K562 (cell line): ENCODE results near the gene ADD2. TPM values are rescaled to one million over a fixed set of nuclear protein-coding genes. Genes with fewer than 3 reads are reported as not detected.

ENCODE experiments used
- ATAC-seq: fragments of 200-7000 bp; cut with Tn5 transposase; 3 replicates; pipeline ENCODE4 v1.9.1; 2020; ENCODE audit warnings: moderate library complexity
- BruUV-seq: library from RNA; stranded (reverse); fragments of 400-500 nt; replicated peaks from 2 replicates; lab custom pipeline; 2021; lab: Mats Ljungman, UMichigan
- CTCF ChIA-PET: fragments of 300-600 bp; formaldehyde crosslinking; extraction: SDS; loops from one replicate; lab custom pipeline; 2021; ENCODE audit warnings: low intra/inter-chr PET ratio; lab: Yijun Ruan, JAX
- POLR2A ChIA-PET: fragments of 300-600, 350-650 bp; sonication (Branson Sonifier 250); formaldehyde crosslinking; extraction: SDS; loops from one replicate; lab custom pipeline; 2021; ENCODE audit warnings: antibody characterized with exemption, inconsistent platforms; lab: Yijun Ruan, JAX
- DNase-seq, 4 experiments: peaks; one replicate each; pipeline versions ENCODE4 v3.0.0 to v3.0.0-alpha.2; 2011 to 2018; ENCODE audit warnings: low spot score in 3 of 4, mixed read lengths in 3 of 4; ENCODE audit errors: extremely low read depth in 1 of 4
- FAIRE-seq: peaks from 2 replicates; lab custom pipeline; 2011; peaks lifted over from hg19 to GRCh38; lab: Jason Lieb, UNC
- H2AFZ ChIP-seq: 2 replicates; pipeline ENCODE4 v1.6.0; 2011; ENCODE audit warnings: low read depth, low read length, control low read depth, inconsistent platforms
- H3K27ac ChIP-seq: fragments of 200-600 bp; 3 replicates; pipeline ENCODE4 v1.8.0; 2011; ENCODE audit warnings: low read depth, mild to moderate bottlenecking, control low read depth, inconsistent platforms, low read length, moderate library complexity, mixed read lengths; ENCODE audit errors: extremely low read depth
- H3K27me3 ChIP-seq, 2 experiments: fragments of 300-600 bp in 1 of 2; 2 replicates in 1 of 2; 3 replicates in 1 of 2; pipeline versions ENCODE4 v1.6.0 to v1.8.0; 2011; ENCODE audit warnings: inconsistent platforms in 2 of 2, low read length in 2 of 2, mild to moderate bottlenecking in 1 of 2, mixed read lengths in 1 of 2, moderate library complexity in 1 of 2; ENCODE audit not compliant: control insufficient read depth in 2 of 2, insufficient read depth in 2 of 2
- H3K36me3 ChIP-seq: fragments of 300-600 bp; 3 replicates; pipeline ENCODE4 v1.8.0; 2011; ENCODE audit warnings: mild to moderate bottlenecking, low read length, inconsistent platforms; ENCODE audit not compliant: control insufficient read depth, insufficient read depth
- H3K4me1 ChIP-seq, 2 experiments: fragments of 200-600 bp in 1 of 2; replicated peaks in 1 of 2; 2 replicates in 1 of 2; 3 replicates in 1 of 2; pipeline versions ENCODE4 v1.5.1 to v1.8.0; 2011; ENCODE audit warnings: inconsistent platforms in 2 of 2, low read length in 2 of 2, mild to moderate bottlenecking in 1 of 2, mixed read lengths in 1 of 2, moderate library complexity in 1 of 2; ENCODE audit not compliant: control insufficient read depth in 2 of 2, insufficient read depth in 2 of 2
- H3K4me2 ChIP-seq: 2 replicates; pipeline ENCODE4 v1.6.1; 2011; ENCODE audit warnings: low read length, control low read depth, inconsistent platforms, mixed read lengths; ENCODE audit not compliant: insufficient read depth
- H3K4me3 ChIP-seq: fragments of 200-600 bp; sonication (generic), shearing (Covaris generic); 2 replicates; pipeline ENCODE4 v1.5.1; 2016; ENCODE audit warnings: control low read depth, inconsistent platforms
- H3K79me2 ChIP-seq: fragments of 200-600 bp; 3 replicates; pipeline ENCODE4 v1.8.0; 2011; ENCODE audit warnings: low read length, inconsistent platforms; ENCODE audit not compliant: control insufficient read depth, insufficient read depth
- H3K9ac ChIP-seq, 2 experiments: 2 replicates each; pipeline versions ENCODE4 v1.6.0 to v1.6.1; 2011; ENCODE audit warnings: low read depth in 2 of 2, low read length in 2 of 2, control low read depth in 1 of 2, inconsistent platforms in 1 of 2, mild to moderate bottlenecking in 1 of 2, mixed read lengths in 1 of 2; ENCODE audit not compliant: insufficient read depth in 1 of 2
- H3K9me1 ChIP-seq: one replicate; pipeline ENCODE4 v1.6.0; 2011; ENCODE audit warnings: inconsistent platforms, mild to moderate bottlenecking, low read length, moderate library complexity; ENCODE audit not compliant: control insufficient read depth, insufficient read depth
- H3K9me3 ChIP-seq: replicated peaks from 2 replicates; pipeline ENCODE4 v1.5.1; 2011; ENCODE audit warnings: low read depth, low read length, inconsistent platforms; ENCODE audit not compliant: control insufficient read depth, insufficient read depth
- H4K20me1 ChIP-seq: replicated peaks from 2 replicates; pipeline ENCODE4 v1.6.1; 2011; ENCODE audit warnings: low read length, inconsistent platforms, mixed read lengths; ENCODE audit not compliant: control insufficient read depth, insufficient read depth
- COPS2 ChIP-seq: fragments of 450-650 bp; conservative IDR thresholded peaks from 2 replicates; pipeline ENCODE4 v1.6.1; 2016; ENCODE audit warnings: mild to moderate bottlenecking, moderate library complexity
- FOXA3 ChIP-seq, 2 experiments: fragments of 450-650 bp in 1 of 2; sonication (generic) in 1 of 2; formaldehyde crosslinking; IDR thresholded peaks in 1 of 2; conservative IDR thresholded peaks in 1 of 2; 2 replicates each; pipeline versions ENCODE4 v1.4.0 to v1.8.0; 2020 to 2022; ENCODE audit warnings: mild to moderate bottlenecking in 2 of 2, missing genetic modification reagents in 1 of 2
- FOXP1 ChIP-seq: sonication (generic); formaldehyde crosslinking; IDR thresholded peaks from 2 replicates; pipeline ENCODE4 v1.8.0; 2022; ENCODE audit warnings: mild to moderate bottlenecking, missing genetic modification reagents
- GABPB1 ChIP-seq: sonication (generic); formaldehyde crosslinking; IDR thresholded peaks from 2 replicates; pipeline ENCODE4 v1.8.0; 2022; ENCODE audit warnings: mild to moderate bottlenecking, missing genetic modification reagents
- MEIS2 ChIP-seq: fragments of 450-650 bp; IDR thresholded peaks from 2 replicates; pipeline ENCODE4 v1.6.1; 2014; ENCODE audit warnings: mild to moderate bottlenecking; ENCODE audit not compliant: partially characterized antibody
- MIER1 ChIP-seq: fragments of 450-650 bp; IDR thresholded peaks from 2 replicates; pipeline ENCODE4 v1.6.1; 2016; ENCODE audit warnings: antibody characterized with exemption, mild to moderate bottlenecking, low read depth
- POLR2A ChIP-seq: fragments of 450-650 bp; conservative IDR thresholded peaks from 2 replicates; pipeline ENCODE4 v1.6.1; 2016
- SMARCA4 ChIP-seq: fragments of 450-650 bp; IDR thresholded peaks from 2 replicates; pipeline ENCODE4 v1.6.1; 2016
- TARDBP ChIP-seq: fragments of 450-650 bp; IDR thresholded peaks from 2 replicates; pipeline ENCODE4 v1.6.1; 2016
- TBL1XR1 ChIP-seq, 2 experiments: IDR thresholded peaks; 2 replicates each; pipeline ENCODE4 v1.6.1; 2012; ENCODE audit warnings: improper control_type of control experiment in 2 of 2, low read length in 2 of 2, mild to moderate bottlenecking in 1 of 2
- ZNF134 ChIP-seq: fragments of 250-450 bp; sonication (Bioruptor Pico); conservative IDR thresholded peaks from 2 replicates; pipeline ENCODE4 v1.4.0; 2020
- ZNF707 ChIP-seq: fragments of 250-450 bp; sonication (Bioruptor Pico); conservative IDR thresholded peaks from 2 replicates; pipeline ENCODE4 v1.8.0; 2022; ENCODE audit warnings: inconsistent platforms, mild to moderate bottlenecking, moderate library complexity
- ZNF717 ChIP-seq: fragments of 250-450 bp; sonication (Bioruptor Pico); IDR thresholded peaks from 2 replicates; pipeline ENCODE4 v1.5.0; 2021
- WGBS: fragments of 100-300 bp; shearing (Covaris generic); methylation state at CpG from one replicate; pipeline ENCODE4 v1.1.6; 2016; ENCODE audit warnings: low coverage, mixed read lengths; ENCODE audit not compliant: insufficient coverage; ENCODE audit errors: missing lambda C conversion rate; 5-methylcytosine and 5-hydroxymethylcytosine counted together
- in situ Hi-C: fragments of 300-500 bp; cut with MboI; formaldehyde crosslinking; loops from 4 replicates; pipeline ENCODE4 v1.15.0; 2018; ENCODE audit warnings: inconsistent platforms, mixed read lengths
- intact Hi-C: fragments of 100-400 bp; cut with micrococcal nuclease; formaldehyde crosslinking; loops from 2 replicates; pipeline ENCODE4 v1.14.2; 2022
- polyA plus RNA-seq, 8 experiments: library from polyadenylated mRNA; depleted of rRNA in 4 of 8; stranded (reverse) in 5 of 8; unstranded in 3 of 8; fragments of >200 nt; fragmentation: Nextera tagmentation in 2 of 8; fragmentation: Illumina TruSeq in 1 of 8; extraction: Ambion mirVana in 2 of 8; extraction: Trizol in 1 of 8; gene quantifications; 2 replicates each; pipeline versions ENCODE4 v1.2.1 to v1.2.3, GENCODE V29; 2011 to 2014; ENCODE audit warnings: inconsistent platforms in 1 of 8, missing spikeins in 1 of 8
- total RNA-seq, 7 experiments: library from RNA; depleted of rRNA in 6 of 7; stranded (reverse); fragments of >200 nt in 6 of 7; fragmentation: Illumina TruSeq in 2 of 7; extraction: Trizol in 2 of 7; gene quantifications; 2 replicates each; pipeline versions ENCODE4 v1.2.1 to v1.2.3, GENCODE V29; 2011 to 2021; ENCODE audit warnings: low replicate concordance in 1 of 7
- TF ChIP-seq, protein P1 (sequence below): fragments of 450-650 bp; IDR thresholded peaks from 2 replicates; pipeline ENCODE4 v1.6.1; 2016; ENCODE audit warnings: low read depth, mild to moderate bottlenecking, moderate library complexity
- TF ChIP-seq, protein P2 (sequence below): fragments of 450-650 bp; IDR thresholded peaks from 2 replicates; pipeline ENCODE4 v1.6.1; 2014; ENCODE audit warnings: low read depth, mild to moderate bottlenecking, moderate library complexity, borderline replicate concordance
- TF ChIP-seq, protein P3 (sequence below): fragments of 250-450 bp; sonication (Bioruptor Pico); IDR thresholded peaks from 2 replicates; pipeline ENCODE4 v1.5.0; 2021

ADD2 gene
- total and polyA plus RNA-seq, 9 of the 15 experiments (the other 6 are each of a cell fraction or from before 2014, with no cell fraction given) = 3.5 to 63.0 (median 36.2) TPM

DNA sequence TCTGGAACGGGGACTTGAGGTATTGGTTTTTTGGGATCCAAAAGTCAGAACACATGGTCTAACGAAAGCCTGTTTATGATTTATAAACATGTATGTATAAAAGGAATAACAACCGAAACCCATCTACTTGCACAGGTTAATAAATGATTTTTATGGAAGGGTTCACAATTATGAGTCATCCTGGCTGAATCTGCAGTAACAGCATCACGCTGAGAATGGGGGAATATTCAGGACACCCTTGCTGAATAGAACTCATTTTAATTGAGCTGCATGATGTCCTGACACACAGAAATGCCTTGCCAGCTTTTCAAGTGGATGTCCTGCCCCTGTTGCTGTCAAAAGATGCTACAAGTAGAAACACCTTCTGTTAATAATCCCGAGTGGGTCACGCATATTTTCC is 159.6 kb downstream of the ADD2 start:
- no peaks in the 10 kb centered on the region for H3K36me3 ChIP-seq
- DNase-seq = no peak
- no peak overlapping the region for H3K9ac ChIP-seq
- CTCF ChIA-PET = no interaction called here
- H3K9me1 ChIP-seq = no peaks in the 10 kb centered on the region
- FAIRE-seq = no peak
- in situ Hi-C loops = no loop called here
- no peak overlapping the region for H2AFZ ChIP-seq
- no peak overlapping the region for H3K27ac ChIP-seq
- intact Hi-C loops = no loop called here
- H3K4me2 ChIP-seq = no peak overlapping the region
- 0% methylated on average over 6 of the region's 6 CpGs for WGBS
- ATAC-seq = no peak
- no peak overlapping the region for H3K4me3 ChIP-seq
- peaks cover 0 to 50% of the 10 kb centered on the region in 2 experiments; a peak in 3 of 5 replicates for H3K27me3 ChIP-seq
- H3K79me2 ChIP-seq = no peaks in the 10 kb centered on the region
- H4K20me1 ChIP-seq = no peaks in the 10 kb centered on the region
- POLR2A ChIA-PET = interaction anchor here (1.3 kb wide), 1 partner anchor 9 kb away, joined by 3 read pairs; no protein-coding TSS in a partner anchor
- TF ChIP-seq, protein P1, sequence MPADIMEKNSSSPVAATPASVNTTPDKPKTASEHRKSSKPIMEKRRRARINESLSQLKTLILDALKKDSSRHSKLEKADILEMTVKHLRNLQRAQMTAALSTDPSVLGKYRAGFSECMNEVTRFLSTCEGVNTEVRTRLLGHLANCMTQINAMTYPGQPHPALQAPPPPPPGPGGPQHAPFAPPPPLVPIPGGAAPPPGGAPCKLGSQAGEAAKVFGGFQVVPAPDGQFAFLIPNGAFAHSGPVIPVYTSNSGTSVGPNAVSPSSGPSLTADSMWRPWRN = no peak
- TF ChIP-seq ZNF717 (no peak), TBL1XR1 (IDR thresholded peaks at IDR 0.05; ENCODE audit: low read length in 2 of 2) (no peak), SMARCA4 (no peak), TARDBP (no peak), FOXA3 (CRISPR knock-in tag; conservative IDR thresholded peaks at IDR 0.05 in 1 of 2, IDR thresholded peaks at IDR 0.05 in 1 of 2) (no peak), GABPB1 (CRISPR knock-in tag) (no peak), COPS2 (no peak), ZNF707 (CRISPR knock-in tag) (no peak), POLR2A (no peak), FOXP1 (CRISPR knock-in tag) (no peak), ZNF134 (no peak), MIER1 (no peak), MEIS2 (no peak)
- TF ChIP-seq, protein P2, sequence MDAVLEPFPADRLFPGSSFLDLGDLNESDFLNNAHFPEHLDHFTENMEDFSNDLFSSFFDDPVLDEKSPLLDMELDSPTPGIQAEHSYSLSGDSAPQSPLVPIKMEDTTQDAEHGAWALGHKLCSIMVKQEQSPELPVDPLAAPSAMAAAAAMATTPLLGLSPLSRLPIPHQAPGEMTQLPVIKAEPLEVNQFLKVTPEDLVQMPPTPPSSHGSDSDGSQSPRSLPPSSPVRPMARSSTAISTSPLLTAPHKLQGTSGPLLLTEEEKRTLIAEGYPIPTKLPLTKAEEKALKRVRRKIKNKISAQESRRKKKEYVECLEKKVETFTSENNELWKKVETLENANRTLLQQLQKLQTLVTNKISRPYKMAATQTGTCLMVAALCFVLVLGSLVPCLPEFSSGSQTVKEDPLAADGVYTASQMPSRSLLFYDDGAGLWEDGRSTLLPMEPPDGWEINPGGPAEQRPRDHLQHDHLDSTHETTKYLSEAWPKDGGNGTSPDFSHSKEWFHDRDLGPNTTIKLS = no peak
- TF ChIP-seq, protein P3, sequence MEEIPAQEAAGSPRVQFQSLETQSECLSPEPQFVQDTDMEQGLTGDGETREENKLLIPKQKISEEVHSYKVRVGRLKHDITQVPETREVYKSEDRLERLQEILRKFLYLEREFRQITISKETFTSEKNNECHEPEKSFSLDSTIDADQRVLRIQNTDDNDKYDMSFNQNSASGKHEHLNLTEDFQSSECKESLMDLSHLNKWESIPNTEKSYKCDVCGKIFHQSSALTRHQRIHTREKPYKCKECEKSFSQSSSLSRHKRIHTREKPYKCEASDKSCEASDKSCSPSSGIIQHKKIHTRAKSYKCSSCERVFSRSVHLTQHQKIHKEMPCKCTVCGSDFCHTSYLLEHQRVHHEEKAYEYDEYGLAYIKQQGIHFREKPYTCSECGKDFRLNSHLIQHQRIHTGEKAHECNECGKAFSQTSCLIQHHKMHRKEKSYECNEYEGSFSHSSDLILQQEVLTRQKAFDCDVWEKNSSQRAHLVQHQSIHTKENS (CRISPR knock-in tag) = no peak
- TF ChIP-seq, all 486 proteins: peak for 0
- Histone ChIP-seq H3K4me1 (no peaks in the 10 kb centered on the region), H3K9me3 (no peaks in the 10 kb centered on the region)
- BruUV-seq = no TSS peak
